Ishikawa (cell line): ENCODE data around the gene GLUL.

Experiments used
- EP300 ChIP-seq: IDR thresholded peaks from 2 replicates; pipeline ENCODE4 v1.6.1; 2012; ENCODE audit warnings: borderline replicate concordance
- MAX ChIP-seq: IDR thresholded peaks from 2 replicates; pipeline ENCODE4 v1.6.1; 2012
- REST ChIP-seq: IDR thresholded peaks from 2 replicates; pipeline ENCODE4 v1.6.1; 2012; ENCODE audit warnings: low read depth, mild to moderate bottlenecking

DNA sequence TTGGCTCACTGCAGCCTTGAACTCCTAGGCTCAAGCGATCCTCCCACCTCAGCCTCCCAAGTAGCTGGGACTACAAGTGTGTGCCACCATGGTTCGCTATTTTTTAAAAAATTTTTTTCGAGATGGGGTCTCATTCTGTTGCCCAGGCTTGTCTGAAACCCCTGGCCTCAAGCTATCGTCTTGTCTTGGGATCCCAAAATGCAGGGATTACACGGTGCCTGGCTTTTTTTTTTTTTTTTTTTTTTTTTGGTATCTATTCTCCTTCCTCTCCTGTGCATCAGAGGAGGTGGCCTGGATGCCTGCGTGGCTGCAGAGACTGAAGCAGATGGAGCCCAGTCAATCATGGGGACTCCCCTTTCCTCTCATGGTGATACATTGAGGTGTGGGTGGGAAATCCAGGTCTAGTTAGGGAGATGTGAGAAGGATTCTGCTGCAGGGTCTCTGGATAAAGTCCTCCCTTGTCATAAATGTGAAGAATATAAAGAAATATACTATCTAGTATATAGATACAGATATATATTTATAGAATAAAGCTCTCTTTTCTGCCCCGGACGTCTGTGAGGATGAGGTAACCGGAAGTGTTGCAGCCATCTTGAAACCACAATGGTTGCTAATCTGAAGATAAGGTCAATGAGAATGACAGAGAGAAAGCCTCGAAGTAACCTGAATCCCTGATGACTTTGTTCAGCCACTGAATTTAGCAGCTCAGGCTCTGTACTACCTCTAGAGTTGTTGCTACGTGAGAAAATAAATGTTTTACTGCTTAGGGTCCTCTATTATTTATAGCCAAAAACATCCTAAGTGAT lies 38.9 kb upstream of the GLUL start:
- no peak for TF ChIP-seq EP300
- no peak for TF ChIP-seq MAX
- TF ChIP-seq REST = no peak
